Prostate gland (tissue), 2 donors: ENCODE results near the gene TLR9.

ENCODE experiments used
- POLR2A ChIP-seq: fragments of 450-650 bp; IDR thresholded peaks from one replicate; pipeline ENCODE4 v1.6.1; 2016; ENCODE audit warnings: antibody characterized with exemption, mild to moderate bottlenecking
- TF ChIP-seq, protein P1 (sequence below), 4 experiments: fragments of 200-600 bp in 2 of 4; fragments of 450-650 bp in 2 of 4; sonication (generic) in 2 of 4; IDR thresholded peaks; 1 replicate in 3 of 4; 2 replicates in 1 of 4; pipeline ENCODE4 v1.5.1; 2016 to 2019; ENCODE audit warnings: antibody characterized with exemption in 4 of 4, mild to moderate bottlenecking in 2 of 4, moderate library complexity in 2 of 4

DNA sequence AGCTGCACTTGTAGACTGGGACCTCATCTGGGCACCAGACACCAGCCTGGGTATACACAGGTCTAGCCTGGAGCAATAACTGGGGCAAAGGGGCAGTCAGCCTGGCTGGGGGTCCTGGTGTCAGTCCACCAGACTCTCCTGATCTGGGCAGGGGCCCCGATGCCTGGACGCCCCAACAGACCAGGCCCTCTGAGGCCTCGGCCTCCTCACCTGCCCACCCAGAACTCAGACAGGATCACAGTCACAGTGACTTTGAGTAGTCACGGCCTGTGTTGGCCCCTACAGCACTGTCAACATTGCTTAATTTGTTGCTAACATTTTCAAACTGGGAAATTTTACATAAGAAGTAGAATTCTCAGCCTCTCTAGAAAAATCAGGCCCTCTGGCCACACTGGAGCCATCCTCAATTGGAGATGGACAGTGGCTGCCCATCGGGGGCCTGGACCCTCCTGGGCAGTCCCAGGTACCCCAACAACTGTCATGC is 7.7 kb upstream of the TLR9 start:
- TF ChIP-seq POLR2A = no peak
- TF ChIP-seq, protein P1, sequence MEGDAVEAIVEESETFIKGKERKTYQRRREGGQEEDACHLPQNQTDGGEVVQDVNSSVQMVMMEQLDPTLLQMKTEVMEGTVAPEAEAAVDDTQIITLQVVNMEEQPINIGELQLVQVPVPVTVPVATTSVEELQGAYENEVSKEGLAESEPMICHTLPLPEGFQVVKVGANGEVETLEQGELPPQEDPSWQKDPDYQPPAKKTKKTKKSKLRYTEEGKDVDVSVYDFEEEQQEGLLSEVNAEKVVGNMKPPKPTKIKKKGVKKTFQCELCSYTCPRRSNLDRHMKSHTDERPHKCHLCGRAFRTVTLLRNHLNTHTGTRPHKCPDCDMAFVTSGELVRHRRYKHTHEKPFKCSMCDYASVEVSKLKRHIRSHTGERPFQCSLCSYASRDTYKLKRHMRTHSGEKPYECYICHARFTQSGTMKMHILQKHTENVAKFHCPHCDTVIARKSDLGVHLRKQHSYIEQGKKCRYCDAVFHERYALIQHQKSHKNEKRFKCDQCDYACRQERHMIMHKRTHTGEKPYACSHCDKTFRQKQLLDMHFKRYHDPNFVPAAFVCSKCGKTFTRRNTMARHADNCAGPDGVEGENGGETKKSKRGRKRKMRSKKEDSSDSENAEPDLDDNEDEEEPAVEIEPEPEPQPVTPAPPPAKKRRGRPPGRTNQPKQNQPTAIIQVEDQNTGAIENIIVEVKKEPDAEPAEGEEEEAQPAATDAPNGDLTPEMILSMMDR (IDR thresholded peaks at IDR 0.05) = no peak
